Fibroblast of lung (primary cell): ENCODE results near the gene IDH1. TPM values are rescaled to one million over a fixed set of nuclear protein-coding genes. Genes with fewer than 3 reads are reported as not detected.

Experiments
- DNase-seq, 2 donors: peaks; one replicate each; pipeline versions ENCODE4 v3.0.0 to v3.0.0-alpha.2; 2010; ENCODE audit warnings: low read depth in 2 of 2
- H2AFZ ChIP-seq: 2 replicates; pipeline ENCODE4 v1.5.1; 2012; ENCODE audit warnings: low read length, control low read depth, inconsistent platforms
- H3K27ac ChIP-seq: 2 replicates; pipeline ENCODE4 v1.5.1; 2011; ENCODE audit warnings: low read length, control low read depth; ENCODE audit not compliant: insufficient read depth
- H3K27me3 ChIP-seq: 2 replicates; pipeline ENCODE4 v1.5.1; 2011; ENCODE audit warnings: mild to moderate bottlenecking, low read length; ENCODE audit not compliant: control insufficient read depth, insufficient read depth
- H3K36me3 ChIP-seq: 2 replicates; pipeline ENCODE4 v1.5.1; 2011; ENCODE audit warnings: low read length; ENCODE audit not compliant: control insufficient read depth, insufficient read depth
- H3K4me1 ChIP-seq: 2 replicates; pipeline ENCODE4 v1.5.1; 2011; ENCODE audit warnings: low read length; ENCODE audit not compliant: control insufficient read depth, insufficient read depth; ENCODE audit errors: extremely low read depth
- H3K4me2 ChIP-seq: 2 replicates; pipeline ENCODE4 v1.5.1; 2011; ENCODE audit warnings: low read length, control low read depth; ENCODE audit not compliant: insufficient read depth; ENCODE audit errors: extremely low read depth
- H3K4me3 ChIP-seq, 4 experiments: fragments of 200-600 bp in 1 of 4; sonication (generic) in 1 of 4; replicated peaks in 1 of 4; 2 replicates each; pipeline ENCODE4 v1.5.1; 2011 to 2016; ENCODE audit warnings: low read length in 4 of 4, low read depth in 3 of 4, mild to moderate bottlenecking in 3 of 4, control low read depth in 2 of 4, inconsistent platforms in 1 of 4, mixed read lengths in 1 of 4; ENCODE audit not compliant: insufficient read depth in 1 of 4; ENCODE audit errors: control extremely low read depth in 1 of 4
- H3K79me2 ChIP-seq: 2 replicates; pipeline ENCODE4 v1.5.1; 2012; ENCODE audit warnings: mild to moderate bottlenecking, low read length, inconsistent platforms; ENCODE audit not compliant: control insufficient read depth, insufficient read depth
- H3K9ac ChIP-seq: 2 replicates; pipeline ENCODE4 v1.5.1; 2011; ENCODE audit warnings: mild to moderate bottlenecking, low read length, control low read depth; ENCODE audit not compliant: insufficient read depth
- H3K9me3 ChIP-seq: 2 replicates; pipeline ENCODE4 v1.5.1; 2012; ENCODE audit warnings: low read depth, low read length; ENCODE audit not compliant: control insufficient read depth, insufficient read depth
- H4K20me1 ChIP-seq: 2 replicates; pipeline ENCODE4 v1.5.1; 2011; ENCODE audit warnings: low read length; ENCODE audit not compliant: control insufficient read depth, insufficient read depth; ENCODE audit errors: extremely low read depth
- CTCF ChIP-seq, 2 donors: IDR thresholded peaks in 1 of 2; conservative IDR thresholded peaks in 1 of 2; 1 replicate in 1 of 2; 2 replicates in 1 of 2; pipeline ENCODE4 v1.5.1; 2011 to 2012; ENCODE audit warnings: low read length in 2 of 2, control low read depth in 1 of 2, inconsistent platforms in 1 of 2, low read depth in 1 of 2, mild to moderate bottlenecking in 1 of 2
- EZH2 ChIP-seq: IDR thresholded peaks from 2 replicates; pipeline ENCODE4 v1.5.1; 2012; ENCODE audit warnings: low read length, control low read depth, mild to moderate bottlenecking; ENCODE audit errors: missing control alignments
- polyA plus RNA-seq, 2 donors: library from polyadenylated mRNA; depleted of rRNA in 1 of 2; stranded (reverse) in 1 of 2; unstranded in 1 of 2; fragments of >200 nt; gene quantifications; 2 replicates each; pipeline ENCODE4 v1.2.1, GENCODE V29; 2011 to 2012; ENCODE audit warnings: missing spikeins in 1 of 2
- total RNA-seq: library from RNA; depleted of rRNA; stranded (reverse); fragments of >200 nt; gene quantifications from 2 replicates; pipeline ENCODE4 v1.2.1, GENCODE V29; 2014

Gene IDH1
- total and polyA plus RNA-seq, 2 donors (not counting 1 experiment from before 2014, with no cell fraction given): 199 to 378 TPM

GRCh38 chr2:208208335-208209085, 46.4 kb downstream of the IDH1 start:
- TF ChIP-seq EZH2 (no peak), CTCF (conservative IDR thresholded peaks at IDR 0.05 in 1 of 2, IDR thresholded peaks at IDR 0.05 in 1 of 2; ENCODE audit: low read depth in 1 of 2, low read length in 2 of 2) (no peak)
- H3K79me2 ChIP-seq: no peaks in the 10 kb centered on the region
- no peak overlapping the region for H3K9ac ChIP-seq
- H2AFZ ChIP-seq: no peak overlapping the region
- H3K4me1 ChIP-seq: no peaks in the 10 kb centered on the region
- DNase-seq: no peak
- H3K4me2 ChIP-seq: no peak overlapping the region
- H4K20me1 ChIP-seq: no peaks in the 10 kb centered on the region
- H3K9me3 ChIP-seq: no peaks in the 10 kb centered on the region
- H3K27me3 ChIP-seq: no peaks in the 10 kb centered on the region
- no peak overlapping the region for H3K4me3 ChIP-seq
- no peak overlapping the region for H3K27ac ChIP-seq
- no peaks in the 10 kb centered on the region for H3K36me3 ChIP-seq

- DNase-seq: no peak
- Histone ChIP-seq H3K27ac (no peak overlapping the region), H3K9ac (no peak overlapping the region), H3K27me3 (no peaks in the 10 kb centered on the region), H2AFZ (no peak overlapping the region), H3K9me3 (no peaks in the 10 kb centered on the region), H3K4me3 (no peak overlapping the region), H3K36me3 (no peaks in the 10 kb centered on the region), H3K4me1 (no peaks in the 10 kb centered on the region), H3K79me2 (no peaks in the 10 kb centered on the region), H3K4me2 (no peak overlapping the region), H4K20me1 (no peaks in the 10 kb centered on the region)
- TF ChIP-seq EZH2 (no peak), CTCF (conservative IDR thresholded peaks at IDR 0.05 in 1 of 2, IDR thresholded peaks at IDR 0.05 in 1 of 2; ENCODE audit: low read depth in 1 of 2, low read length in 2 of 2) (no peak)
Observed at GRCh38 chr2:208207769-208208168, 47.1 kb downstream of the IDH1 start.

- no peak for DNase-seq
- H3K27me3 ChIP-seq: no peaks in the 10 kb centered on the region
- TF ChIP-seq CTCF (conservative IDR thresholded peaks at IDR 0.05 in 1 of 2, IDR thresholded peaks at IDR 0.05 in 1 of 2; ENCODE audit: low read depth in 1 of 2, low read length in 2 of 2) (no peak), EZH2 (no peak)
- H4K20me1 ChIP-seq: no peaks in the 10 kb centered on the region
- H3K9me3 ChIP-seq: no peaks in the 10 kb centered on the region
- H2AFZ ChIP-seq: no peak overlapping the region
- H3K36me3 ChIP-seq: no peaks in the 10 kb centered on the region
- no peaks in the 10 kb centered on the region for H3K79me2 ChIP-seq
- no peaks in the 10 kb centered on the region for H3K4me1 ChIP-seq
- no peak overlapping the region for H3K9ac ChIP-seq
- H3K27ac ChIP-seq: no peak overlapping the region
- H3K4me3 ChIP-seq: no peak overlapping the region
- H3K4me2 ChIP-seq: no peak overlapping the region
Observed at GRCh38 chr2:208204166-208204565, 50.7 kb downstream of the IDH1 start.
